Thyroid gland (tissue), 4 donors: ENCODE data around the gene SDR42E1.

ENCODE experiments used
- CTCF ChIP-seq, 6 experiments: fragments of 200-600 bp in 3 of 6; fragments of 450-650 bp in 3 of 6; sonication (generic) in 3 of 6; IDR thresholded peaks; one replicate each; pipeline ENCODE4 v1.5.1; 2016 to 2019; ENCODE audit warnings: antibody characterized with exemption in 6 of 6, mild to moderate bottlenecking in 2 of 6, inconsistent platforms in 1 of 6, moderate library complexity in 1 of 6
- POLR2A ChIP-seq, 2 donors: fragments of 450-650 bp; IDR thresholded peaks; one replicate each; pipeline ENCODE4 v1.6.1; 2017; ENCODE audit warnings: antibody characterized with exemption in 2 of 2, mild to moderate bottlenecking in 2 of 2, moderate library complexity in 1 of 2

GRCh38 chr16:81951564-81951963 is 59.7 kb downstream of the SDR42E1 start:
- TF ChIP-seq CTCF (IDR thresholded peaks at IDR 0.05) (no peak), POLR2A (IDR thresholded peaks at IDR 0.05) (no peak)
